RWPE1 (cell line): ENCODE data around the gene UNC45B.
"Not testable (repeated sequence)": the region's sequence is repeated elsewhere in the genome, so short reads cannot be mapped to it uniquely, and the experiment has no call there.

Experiments
- CTCF ChIA-PET: fragments of 350-600 bp; sonication (Branson Sonifier 250); formaldehyde crosslinking; extraction: SDS; loops from one replicate; lab custom pipeline; 2021; lab: Yijun Ruan, JAX
- POLR2A ChIA-PET: fragments of 400-600 bp; formaldehyde crosslinking; extraction: SDS; loops from one replicate; lab custom pipeline; 2020; ENCODE audit warnings: antibody characterized with exemption; ENCODE audit not compliant: low non-redundant PET; lab: Yijun Ruan, JAX
- DNase-seq: peaks from one replicate; pipeline ENCODE4 v3.0.0; 2012; ENCODE audit warnings: low spot score
- H3K27ac ChIP-seq: fragments of 450-650 bp; 2 replicates; pipeline ENCODE4 v1.5.1; 2017
- CTCF ChIP-seq: fragments of 450-650 bp; conservative IDR thresholded peaks from 2 replicates; pipeline ENCODE4 v1.5.1; 2017; ENCODE audit warnings: low read depth, mild to moderate bottlenecking

The UNC45B gene

GRCh38 chr17:35147375-35147905, at the start of gene UNC45B:
UNC45B (plus strand) TSS chr17:35147817; CDS start chr17:35148264, 447 bp downstream.
- TF ChIP-seq CTCF = no peak
- ChIA-PET POLR2A (no interaction called here), CTCF (interaction anchor here (0.7 to 0.8 kb wide), 2 partner anchors 386 to 666 kb away, joined by 3 to 4 read pairs; no protein-coding TSS in a partner anchor)
- no peak for DNase-seq
- H3K27ac ChIP-seq = no peak within 1 kb of the TSS

- ChIA-PET CTCF (no interaction called here), POLR2A (no interaction called here)
- TF ChIP-seq CTCF = no peak
- no peak for DNase-seq
- H3K27ac ChIP-seq = no peak overlapping the region
These were observed 47.7 kb upstream of the UNC45B start for GRCh38 chr17:35099908-35100307.

GRCh38 chr17:35101036-35101435, 46.6 kb upstream of the UNC45B start:
- no peak for DNase-seq
- ChIA-PET CTCF (no interaction called here), POLR2A (no interaction called here)
- TF ChIP-seq CTCF = no peak
- no peak overlapping the region for H3K27ac ChIP-seq

GRCh38 chr17:35101725-35102124, 45.9 kb upstream of the UNC45B start:
- CTCF ChIA-PET = interaction anchor here (0.6 to 2.2 kb wide), 3 partner anchors 12 to 869 kb away, joined by 4 to 7 read pairs (median 4); no protein-coding TSS in a partner anchor
- POLR2A ChIA-PET = no interaction called here
- no peak overlapping the region for H3K27ac ChIP-seq
- no peak for DNase-seq
- TF ChIP-seq CTCF = no peak

- DNase-seq = no peak
- no peak for TF ChIP-seq CTCF
- H3K27ac ChIP-seq = no peak overlapping the region
- ChIA-PET CTCF (interaction anchor here (0.6 to 2.2 kb wide), 4 partner anchors 14 to 684 kb away, joined by 3 to 7 read pairs (median 4); no protein-coding TSS in a partner anchor), POLR2A (no interaction called here)
These were observed 44.3 kb upstream of the UNC45B start for GRCh38 chr17:35103271-35103670.

- no peak overlapping the region for H3K27ac ChIP-seq
- TF ChIP-seq CTCF = no peak
- ChIA-PET POLR2A (no interaction called here), CTCF (no interaction called here)
- DNase-seq = no peak
These were observed 42.7 kb upstream of the UNC45B start for GRCh38 chr17:35104844-35105450.

- DNase-seq, H3K27ac ChIP-seq, CTCF ChIA-PET, POLR2A ChIA-PET: not testable (repeated sequence)
These were observed 36.8 kb upstream of the UNC45B start for GRCh38 chr17:35110791-35111190.
